Measurements from ENCODE around the gene PTPN6.

Gene PTPN6

GRCh38 chr12:6965714-6966113 lies 14.6 kb downstream of the PTPN6 start:
- Histone ChIP-seq H3K9ac (ENCODE audit: low read depth, low read length) (no peak overlapping the region), H3K27me3 (ENCODE audit: control insufficient read depth, insufficient read depth, low read length) (no peaks in the 10 kb centered on the region), H3K27ac (ENCODE audit: low read depth, low read length) (no peak overlapping the region), H3K4me3 (ENCODE audit: low read depth, low read length) (no peak overlapping the region), H3K36me3 (ENCODE audit: control insufficient read depth, insufficient read depth, low read length) (peaks cover 53% of the 10 kb centered on the region), H3K9me3 (ENCODE audit: control insufficient read depth, insufficient read depth, low read length) (no peaks in the 10 kb centered on the region), H3K4me1 (ENCODE audit: control insufficient read depth, insufficient read depth, low read length) (peaks cover 43% of the 10 kb centered on the region)

GRCh38 chr12:6966351-6966750 lies 15.2 kb downstream of the PTPN6 start:
- Histone ChIP-seq H3K4me3 (ENCODE audit: low read depth, low read length) (no peak overlapping the region), H3K27ac (ENCODE audit: low read depth, low read length) (no peak overlapping the region), H3K9ac (ENCODE audit: low read depth, low read length) (no peak overlapping the region), H3K27me3 (ENCODE audit: control insufficient read depth, insufficient read depth, low read length) (no peaks in the 10 kb centered on the region), H3K9me3 (ENCODE audit: control insufficient read depth, insufficient read depth, low read length) (no peaks in the 10 kb centered on the region), H3K4me1 (ENCODE audit: control insufficient read depth, insufficient read depth, low read length) (peaks cover 37% of the 10 kb centered on the region), H3K36me3 (ENCODE audit: control insufficient read depth, insufficient read depth, low read length) (peaks cover 53% of the 10 kb centered on the region)

- H3K4me3 ChIP-seq (ENCODE audit: low read depth, low read length) = no peak overlapping the region
- peak overlapping the region; percentile 3 for H3K27ac ChIP-seq (ENCODE audit: low read depth, low read length)
- H3K9ac ChIP-seq (ENCODE audit: low read depth, low read length) = no peak overlapping the region
- H3K36me3 ChIP-seq (ENCODE audit: control insufficient read depth, insufficient read depth, low read length) = peaks cover 59% of the 10 kb centered on the region
- H3K27me3 ChIP-seq (ENCODE audit: control insufficient read depth, insufficient read depth, low read length) = no peaks in the 10 kb centered on the region
- H3K9me3 ChIP-seq (ENCODE audit: control insufficient read depth, insufficient read depth, low read length) = no peaks in the 10 kb centered on the region
- H3K4me1 ChIP-seq (ENCODE audit: control insufficient read depth, insufficient read depth, low read length) = peaks cover 29% of the 10 kb centered on the region
Measured at GRCh38 chr12:6967651-6968100, 16.5 kb downstream of the PTPN6 start.

DNA sequence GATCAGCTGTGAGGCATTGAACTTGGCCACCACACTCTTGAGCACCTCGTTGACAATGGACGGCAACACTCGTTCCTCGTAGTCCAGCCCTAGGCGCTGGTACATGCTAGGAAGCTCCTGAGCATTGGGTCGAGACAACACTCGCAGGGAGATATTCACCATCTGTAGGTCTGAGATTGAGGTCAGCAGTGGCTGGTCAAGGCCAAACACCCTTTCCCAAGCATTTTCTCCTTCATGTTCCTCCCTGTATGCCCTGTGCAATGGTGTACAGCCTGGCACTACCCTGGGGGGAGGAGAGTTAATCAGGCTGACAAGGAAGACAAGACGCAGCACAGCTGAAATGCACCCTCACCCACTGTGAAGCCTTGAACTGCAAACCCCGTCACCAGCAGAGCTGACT lies 17.3 kb downstream of the PTPN6 start:
- Histone ChIP-seq H3K36me3 (ENCODE audit: control insufficient read depth, insufficient read depth, low read length) (peaks cover 61% of the 10 kb centered on the region), H3K9me3 (ENCODE audit: control insufficient read depth, insufficient read depth, low read length) (no peaks in the 10 kb centered on the region), H3K27ac (ENCODE audit: low read depth, low read length) (no peak overlapping the region), H3K9ac (ENCODE audit: low read depth, low read length) (no peak overlapping the region), H3K4me3 (ENCODE audit: low read depth, low read length) (peak overlapping the region; percentile 100; the same call in 1 of the 2 replicates), H3K27me3 (ENCODE audit: control insufficient read depth, insufficient read depth, low read length) (no peaks in the 10 kb centered on the region), H3K4me1 (ENCODE audit: control insufficient read depth, insufficient read depth, low read length) (peaks cover 28% of the 10 kb centered on the region)

DNA sequence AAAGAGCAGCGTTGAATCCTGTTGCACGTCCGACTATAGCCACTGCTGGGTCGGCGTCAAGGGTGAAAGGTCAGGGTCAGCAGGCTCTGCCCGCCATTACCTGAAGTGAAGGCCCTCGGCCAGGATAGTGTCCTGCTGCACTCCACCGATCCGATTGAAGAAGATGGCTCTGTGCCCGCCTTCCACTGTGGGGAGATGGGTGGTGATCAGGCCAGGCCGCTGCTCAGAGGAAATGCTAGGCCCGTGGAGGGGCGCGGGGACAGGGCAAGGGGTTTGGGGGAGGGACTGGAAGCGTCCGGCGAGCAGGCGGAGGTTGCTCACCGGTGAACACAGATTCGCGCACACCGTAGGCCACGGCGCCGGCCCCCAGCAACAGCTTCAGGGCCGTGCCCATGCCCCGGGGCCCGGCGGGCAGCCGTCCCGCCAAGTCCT lies 19.0 kb downstream of the PTPN6 start:
- H3K4me3 ChIP-seq (ENCODE audit: low read depth, low read length) = peak overlapping the region; percentile 100
- H3K9me3 ChIP-seq (ENCODE audit: control insufficient read depth, insufficient read depth, low read length) = no peaks in the 10 kb centered on the region
- no peaks in the 10 kb centered on the region for H3K27me3 ChIP-seq (ENCODE audit: control insufficient read depth, insufficient read depth, low read length)
- peak overlapping the region; percentile 99 for H3K9ac ChIP-seq (ENCODE audit: low read depth, low read length)
- H3K36me3 ChIP-seq (ENCODE audit: control insufficient read depth, insufficient read depth, low read length) = peaks cover 65% of the 10 kb centered on the region
- H3K27ac ChIP-seq (ENCODE audit: low read depth, low read length) = peak overlapping the region; percentile 95
- peaks cover 14% of the 10 kb centered on the region for H3K4me1 ChIP-seq (ENCODE audit: control insufficient read depth, insufficient read depth, low read length)

DNA sequence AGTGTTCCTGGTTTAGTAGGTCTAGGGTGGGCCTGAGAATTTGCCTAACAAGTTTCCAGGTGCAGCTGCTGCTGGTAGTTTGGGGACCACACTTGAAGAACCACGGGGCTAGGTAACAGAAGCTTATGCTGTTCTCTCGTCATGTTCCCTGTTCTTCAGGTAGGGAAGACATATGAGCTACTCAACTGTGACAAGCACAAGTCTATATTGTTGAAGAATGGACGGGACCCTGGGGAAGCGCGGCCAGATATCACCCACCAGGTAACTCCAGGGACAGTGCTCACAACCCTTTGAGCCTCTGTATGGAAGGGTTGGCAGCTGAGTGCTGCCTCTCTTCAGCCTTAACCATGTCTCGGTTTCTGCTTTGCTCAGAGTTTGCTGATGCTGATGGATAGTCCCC lies 23.0 kb downstream of the PTPN6 start:
- H3K9ac ChIP-seq (ENCODE audit: low read depth, low read length) = no peak overlapping the region
- peaks cover 65% of the 10 kb centered on the region for H3K36me3 ChIP-seq (ENCODE audit: control insufficient read depth, insufficient read depth, low read length)
- no peak overlapping the region for H3K4me3 ChIP-seq (ENCODE audit: low read depth, low read length)
- no peak overlapping the region for H3K27ac ChIP-seq (ENCODE audit: low read depth, low read length)
- H3K4me1 ChIP-seq (ENCODE audit: control insufficient read depth, insufficient read depth, low read length) = peaks cover 6% of the 10 kb centered on the region
- no peaks in the 10 kb centered on the region for H3K9me3 ChIP-seq (ENCODE audit: control insufficient read depth, insufficient read depth, low read length)
- H3K27me3 ChIP-seq (ENCODE audit: control insufficient read depth, insufficient read depth, low read length) = no peaks in the 10 kb centered on the region

DNA sequence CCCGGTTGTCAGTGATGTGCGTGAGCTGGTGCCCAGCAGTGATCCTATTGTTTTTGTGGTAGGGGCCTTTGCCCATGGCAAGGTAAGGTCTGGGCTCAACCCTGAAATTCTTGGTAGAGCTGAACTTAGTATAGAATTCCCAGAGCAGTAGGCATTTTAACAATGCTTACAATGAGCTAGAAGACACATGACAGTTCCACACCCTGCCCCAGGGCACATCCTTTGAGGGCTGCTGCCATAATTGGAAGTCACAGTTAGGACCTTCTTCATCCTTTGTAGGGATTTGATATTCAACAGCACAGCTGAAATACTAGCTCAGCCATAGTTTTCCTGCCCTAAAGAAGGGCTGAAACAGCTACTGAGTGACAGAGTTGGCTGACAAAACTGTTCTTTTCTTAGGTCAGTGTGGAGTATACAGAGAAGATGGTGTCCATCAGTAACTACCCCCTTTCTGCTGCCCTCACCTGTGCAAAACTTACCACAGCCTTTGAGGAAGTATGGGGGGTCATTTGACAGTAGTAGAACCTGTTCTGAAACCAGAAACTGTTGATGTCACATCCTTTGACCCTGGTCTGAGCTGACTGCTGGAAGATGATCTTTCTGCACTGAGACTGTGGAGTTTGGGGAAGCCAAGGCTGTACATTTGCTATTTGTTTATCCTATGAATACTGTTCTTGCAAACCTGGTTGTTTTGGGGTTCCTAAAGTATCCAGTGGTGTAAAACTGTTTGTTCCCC lies 24.3 kb downstream of the PTPN6 start:
- H3K36me3 ChIP-seq (ENCODE audit: control insufficient read depth, insufficient read depth, low read length) = peaks cover 72% of the 10 kb centered on the region
- no peaks in the 10 kb centered on the region for H3K27me3 ChIP-seq (ENCODE audit: control insufficient read depth, insufficient read depth, low read length)
- peaks cover 4% of the 10 kb centered on the region; the same call in 1 of the 2 replicates for H3K4me1 ChIP-seq (ENCODE audit: control insufficient read depth, insufficient read depth, low read length)
- H3K27ac ChIP-seq (ENCODE audit: low read depth, low read length) = no peak overlapping the region
- no peak overlapping the region for H3K4me3 ChIP-seq (ENCODE audit: low read depth, low read length)
- no peak overlapping the region for H3K9ac ChIP-seq (ENCODE audit: low read depth, low read length)
- H3K9me3 ChIP-seq (ENCODE audit: control insufficient read depth, insufficient read depth, low read length) = no peaks in the 10 kb centered on the region

DNA sequence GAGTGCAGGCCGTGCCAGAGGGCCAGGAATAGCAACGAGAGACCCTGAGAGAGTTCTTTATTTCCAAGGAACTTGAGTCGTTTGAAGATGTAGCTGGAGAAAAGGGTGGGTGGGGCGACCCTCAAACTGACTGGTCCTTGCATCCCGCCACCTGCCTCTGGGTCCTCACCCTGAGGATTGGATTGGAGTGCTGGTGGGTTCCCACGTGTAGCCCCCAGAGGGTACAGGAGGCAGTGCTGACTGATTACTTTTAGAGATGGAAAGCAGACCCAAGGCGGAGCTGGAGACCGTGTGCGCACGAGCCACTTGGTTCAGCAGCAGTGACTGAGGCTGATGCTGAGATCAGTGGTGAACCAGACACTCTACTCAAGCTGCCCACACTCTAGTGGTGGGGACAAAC lies 26.5 kb downstream of the PTPN6 start:
- no peak overlapping the region for H3K4me3 ChIP-seq (ENCODE audit: low read depth, low read length)
- no peak overlapping the region for H3K27ac ChIP-seq (ENCODE audit: low read depth, low read length)
- peaks cover 87% of the 10 kb centered on the region for H3K36me3 ChIP-seq (ENCODE audit: control insufficient read depth, insufficient read depth, low read length)
- H3K27me3 ChIP-seq (ENCODE audit: control insufficient read depth, insufficient read depth, low read length) = no peaks in the 10 kb centered on the region
- no peak overlapping the region for H3K9ac ChIP-seq (ENCODE audit: low read depth, low read length)
- no peaks in the 10 kb centered on the region for H3K4me1 ChIP-seq (ENCODE audit: control insufficient read depth, insufficient read depth, low read length)
- no peaks in the 10 kb centered on the region for H3K9me3 ChIP-seq (ENCODE audit: control insufficient read depth, insufficient read depth, low read length)

- Histone ChIP-seq H3K27me3 (ENCODE audit: control insufficient read depth, insufficient read depth, low read length) (no peaks in the 10 kb centered on the region), H3K9ac (ENCODE audit: low read depth, low read length) (no peak overlapping the region), H3K27ac (ENCODE audit: low read depth, low read length) (no peak overlapping the region), H3K36me3 (ENCODE audit: control insufficient read depth, insufficient read depth, low read length) (peaks cover 90% of the 10 kb centered on the region), H3K4me1 (ENCODE audit: control insufficient read depth, insufficient read depth, low read length) (no peaks in the 10 kb centered on the region), H3K9me3 (ENCODE audit: control insufficient read depth, insufficient read depth, low read length) (no peaks in the 10 kb centered on the region), H3K4me3 (ENCODE audit: low read depth, low read length) (no peak overlapping the region)
Measured at GRCh38 chr12:6978188-6978587, 27.0 kb downstream of the PTPN6 start.

DNA sequence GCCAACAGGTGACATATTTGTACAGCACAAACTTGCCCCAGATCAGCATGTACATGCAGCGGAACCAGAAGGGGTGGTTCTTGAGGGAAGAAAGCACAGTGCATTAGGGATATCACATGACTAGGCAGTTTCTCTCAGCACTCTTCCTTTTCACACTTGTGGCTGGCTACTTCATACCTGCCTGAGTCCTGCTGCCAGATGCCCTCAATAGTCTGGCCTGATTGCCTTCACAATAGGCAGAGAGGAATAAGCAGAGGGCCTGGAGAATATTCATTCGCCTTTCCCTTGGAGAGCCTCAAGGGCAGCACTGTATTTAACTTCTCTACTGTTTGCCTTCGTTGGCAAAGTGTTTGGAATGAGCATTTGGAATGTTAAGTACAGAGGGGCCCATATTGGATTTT lies 27.5 kb downstream of the PTPN6 start:
- Histone ChIP-seq H3K36me3 (ENCODE audit: control insufficient read depth, insufficient read depth, low read length) (peaks cover 94% of the 10 kb centered on the region), H3K27me3 (ENCODE audit: control insufficient read depth, insufficient read depth, low read length) (no peaks in the 10 kb centered on the region), H3K9ac (ENCODE audit: low read depth, low read length) (no peak overlapping the region), H3K4me1 (ENCODE audit: control insufficient read depth, insufficient read depth, low read length) (no peaks in the 10 kb centered on the region), H3K9me3 (ENCODE audit: control insufficient read depth, insufficient read depth, low read length) (no peaks in the 10 kb centered on the region), H3K4me3 (ENCODE audit: low read depth, low read length) (no peak overlapping the region), H3K27ac (ENCODE audit: low read depth, low read length) (no peak overlapping the region)

GRCh38 chr12:6979021-6979420 lies 27.9 kb downstream of the PTPN6 start:
- H3K4me1 ChIP-seq (ENCODE audit: control insufficient read depth, insufficient read depth, low read length) = no peaks in the 10 kb centered on the region
- no peak overlapping the region for H3K27ac ChIP-seq (ENCODE audit: low read depth, low read length)
- H3K4me3 ChIP-seq (ENCODE audit: low read depth, low read length) = no peak overlapping the region
- H3K9ac ChIP-seq (ENCODE audit: low read depth, low read length) = no peak overlapping the region
- H3K9me3 ChIP-seq (ENCODE audit: control insufficient read depth, insufficient read depth, low read length) = no peaks in the 10 kb centered on the region
- no peaks in the 10 kb centered on the region for H3K27me3 ChIP-seq (ENCODE audit: control insufficient read depth, insufficient read depth, low read length)
- H3K36me3 ChIP-seq (ENCODE audit: control insufficient read depth, insufficient read depth, low read length) = peaks cover 93% of the 10 kb centered on the region

All from HUES48 (cell line).